GM12878 (cell line): ENCODE results near the gene OPRM1. TPM values are rescaled to one million over a fixed set of nuclear protein-coding genes. Genes with fewer than 3 reads are reported as not detected.

Experiments
- ATAC-seq: fragments of 200-7000 bp; cut with Tn5 transposase; 3 replicates; pipeline ENCODE4 v1.9.1; 2020; ENCODE audit warnings: mild to moderate bottlenecking, moderate library complexity
- BruUV-seq: library from RNA; stranded (reverse); fragments of 400-500 nt; replicated peaks from 2 replicates; lab custom pipeline; 2021; lab: Mats Ljungman, UMichigan
- CTCF ChIA-PET: fragments of 300-600 bp; sonication (Branson Sonifier 250); formaldehyde crosslinking; extraction: SDS; loops from one replicate; lab custom pipeline; 2021; ENCODE audit warnings: inconsistent platforms; lab: Yijun Ruan, JAX
- POLR2A ChIA-PET: fragments of 350-600 bp; formaldehyde crosslinking; extraction: SDS; loops from one replicate; lab custom pipeline; 2021; ENCODE audit warnings: inconsistent platforms; lab: Charles Lee
- RAD21 ChIA-PET: fragments of 300-600 bp; sonication (Branson Sonifier 250); formaldehyde crosslinking; loops from one replicate; lab custom pipeline; 2023; ENCODE audit warnings: antibody characterized with exemption; ENCODE audit not compliant: unreplicated experiment; lab: Charles Lee
- SMC1A ChIA-PET: fragments of 300-600 bp; sonication (Branson Sonifier 250); formaldehyde crosslinking; loops from one replicate; lab custom pipeline; 2023; ENCODE audit not compliant: unreplicated experiment, uncharacterized antibody; lab: Charles Lee
- DNase-seq: peaks from one replicate; pipeline ENCODE4 v3.0.0-alpha.2; 2011; ENCODE audit warnings: low read depth, low spot score
- FAIRE-seq: peaks from 3 replicates; lab custom pipeline; 2011; peaks lifted over from hg19 to GRCh38; lab: Jason Lieb, UNC
- H2AFZ ChIP-seq: 2 replicates; pipeline ENCODE4 v1.6.0; 2011; ENCODE audit warnings: low read depth, low read length, control low read depth; ENCODE audit not compliant: control insufficient read depth
- H3K27ac ChIP-seq: 2 replicates; pipeline ENCODE4 v1.5.1; 2011; ENCODE audit warnings: control low read depth; ENCODE audit not compliant: control insufficient read depth, insufficient read depth
- H3K27me3 ChIP-seq, 2 experiments: replicated peaks in 1 of 2; 2 replicates each; pipeline versions ENCODE4 v1.6.0 to v1.6.1; 2011; ENCODE audit warnings: low read length in 1 of 2; ENCODE audit not compliant: control insufficient read depth in 2 of 2, insufficient read depth in 2 of 2
- H3K36me3 ChIP-seq, 2 experiments: 2 replicates each; pipeline ENCODE4 v1.5.1; 2011; ENCODE audit warnings: low read length in 1 of 2; ENCODE audit not compliant: control insufficient read depth in 2 of 2, insufficient read depth in 2 of 2
- H3K4me1 ChIP-seq: 2 replicates; pipeline ENCODE4 v1.6.1; 2011; ENCODE audit warnings: mild to moderate bottlenecking, low read length, moderate library complexity, mixed read lengths; ENCODE audit not compliant: control insufficient read depth, insufficient read depth
- H3K4me2 ChIP-seq: 2 replicates; pipeline ENCODE4 v1.6.0; 2011; ENCODE audit warnings: control low read depth; ENCODE audit not compliant: control insufficient read depth, insufficient read depth
- H3K4me3 ChIP-seq: fragments of 200-600 bp; sonication (generic); 2 replicates; pipeline ENCODE4 v1.5.1; 2016
- H3K79me2 ChIP-seq: 2 replicates; pipeline ENCODE4 v1.6.0; 2011; ENCODE audit warnings: low read length; ENCODE audit not compliant: control insufficient read depth, insufficient read depth
- H3K9ac ChIP-seq: 2 replicates; pipeline ENCODE4 v1.8.0; 2011; ENCODE audit warnings: low read length, control low read depth, mixed read lengths; ENCODE audit not compliant: control insufficient read depth, insufficient read depth
- H3K9me3 ChIP-seq: replicated peaks from 3 replicates; pipeline ENCODE4 v1.5.1; 2011; ENCODE audit warnings: mild to moderate bottlenecking, low read length; ENCODE audit not compliant: control insufficient read depth, insufficient read depth
- H4K20me1 ChIP-seq: 2 replicates; pipeline ENCODE4 v1.6.0; 2011; ENCODE audit not compliant: control insufficient read depth, insufficient read depth
- BHLHE40 ChIP-seq, 2 experiments: fragments of 450-650 bp in 1 of 2; IDR thresholded peaks; 2 replicates each; pipeline ENCODE4 v1.6.1; 2011 to 2017; ENCODE audit warnings: low read depth in 2 of 2, borderline replicate concordance in 1 of 2, improper control_type of control experiment in 1 of 2, low read length in 1 of 2, mild to moderate bottlenecking in 1 of 2
- CBFB ChIP-seq: IDR thresholded peaks from 2 replicates; pipeline ENCODE4 v1.6.1; 2016; ENCODE audit warnings: antibody characterized with exemption, low read depth
- CTCF ChIP-seq, 3 experiments: IDR thresholded peaks in 2 of 3; conservative IDR thresholded peaks in 1 of 3; 2 replicates each; pipeline ENCODE4 v1.5.1; 2011; ENCODE audit warnings: low read depth in 3 of 3, low read length in 3 of 3, mild to moderate bottlenecking in 3 of 3, control low read depth in 2 of 3, moderate library complexity in 2 of 3, inconsistent platforms in 1 of 3, mixed read lengths in 1 of 3; ENCODE audit not compliant: control insufficient read depth in 2 of 3, insufficient read depth in 1 of 3; ENCODE audit errors: extremely low read depth in 1 of 3
- MYB ChIP-seq: fragments of 150-350 bp; IDR thresholded peaks from 2 replicates; pipeline ENCODE4 v1.6.1; 2014; ENCODE audit warnings: mild to moderate bottlenecking, low read depth, low read length, borderline replicate concordance
- NFIC ChIP-seq: IDR thresholded peaks from 2 replicates; pipeline ENCODE4 v1.6.1; 2012; ENCODE audit warnings: low read depth, mild to moderate bottlenecking, inconsistent platforms, low read length, moderate library complexity
- NR2C1 ChIP-seq: fragments of 450-650 bp; IDR thresholded peaks from 2 replicates; pipeline ENCODE4 v1.6.1; 2017; ENCODE audit warnings: antibody characterized with exemption, mild to moderate bottlenecking, moderate library complexity
- NR2F1 ChIP-seq: fragments of 450-650 bp; conservative IDR thresholded peaks from 2 replicates; pipeline ENCODE4 v1.6.1; 2017; ENCODE audit warnings: mild to moderate bottlenecking
- PBX3 ChIP-seq: IDR thresholded peaks from 2 replicates; pipeline ENCODE4 v1.6.1; 2011; ENCODE audit warnings: mild to moderate bottlenecking, low read depth, low read length, moderate library complexity; ENCODE audit not compliant: insufficient replicate concordance
- SPI1 ChIP-seq: IDR thresholded peaks from 2 replicates; pipeline ENCODE4 v1.6.1; 2011; ENCODE audit warnings: low read depth, mild to moderate bottlenecking, low read length, moderate library complexity, borderline replicate concordance; ENCODE audit not compliant: insufficient read depth
- TARDBP ChIP-seq: IDR thresholded peaks from 2 replicates; pipeline ENCODE4 v1.6.1; 2016; ENCODE audit warnings: borderline replicate concordance
- USF1 ChIP-seq: IDR thresholded peaks from 2 replicates; pipeline ENCODE4 v1.6.1; 2011; ENCODE audit warnings: borderline replicate concordance, low read depth, mild to moderate bottlenecking, moderate library complexity, mixed read lengths, low read length; ENCODE audit not compliant: insufficient read depth; ENCODE audit errors: extremely low read length
- USF2 ChIP-seq: IDR thresholded peaks from 2 replicates; pipeline ENCODE4 v1.6.1; 2011; ENCODE audit warnings: low read depth, low read length, improper control_type of control experiment, borderline replicate concordance
- ZNF592 ChIP-seq: fragments of 450-650 bp; IDR thresholded peaks from 2 replicates; pipeline ENCODE4 v1.6.1; 2017; ENCODE audit warnings: mild to moderate bottlenecking, moderate library complexity
- WGBS: methylation state at CpG from one replicate; pipeline ENCODE4 v1.1.6; 2016; ENCODE audit warnings: low lambda C conversion rate; ENCODE audit not compliant: insufficient replicate concordance, insufficient coverage; ENCODE audit errors: missing lambda C conversion rate; 5-methylcytosine and 5-hydroxymethylcytosine counted together
- in situ Hi-C: fragments of 300-500 bp; cut with MboI; formaldehyde crosslinking; loops from 9 replicates; pipeline ENCODE4 v1.14.3; 2018; ENCODE audit warnings: mixed read lengths
- intact Hi-C: fragments of 100-400 bp; cut with micrococcal nuclease; formaldehyde crosslinking; loops from one replicate; pipeline ENCODE4 v1.14.2; 2022; ENCODE audit not compliant: unreplicated experiment
- polyA plus RNA-seq, 11 experiments: library from polyadenylated mRNA; depleted of rRNA in 4 of 11; unstranded in 6 of 11; stranded (reverse) in 5 of 11; fragments of >200 nt; fragmentation: Nextera tagmentation in 4 of 11; fragmentation: Illumina TruSeq in 1 of 11; extraction: Ambion mirVana in 4 of 11; extraction: Trizol in 1 of 11; gene quantifications; 1 replicate in 1 of 11; 2 replicates in 10 of 11; pipeline versions ENCODE4 v1.2.1 to v1.2.3, GENCODE V29; 2011 to 2016; ENCODE audit warnings: inconsistent platforms in 2 of 11, missing spikeins in 2 of 11, low read depth in 1 of 11
- total RNA-seq, 4 experiments: library from RNA; depleted of rRNA in 3 of 4; stranded (reverse); fragments of >200 nt in 3 of 4; fragmentation: Illumina TruSeq in 1 of 4; extraction: Trizol in 1 of 4; gene quantifications; 2 replicates each; pipeline versions ENCODE4 v1.2.1 to v1.2.3, GENCODE V29; 2013 to 2021

OPRM1 gene
- total and polyA plus RNA-seq, 10 of the 15 experiments (the other 5 are each of a cell fraction or from before 2014, with no cell fraction given), result not detected

- H3K27me3 ChIP-seq, result no peaks in the 10 kb centered on the region
- ATAC-seq, result no peak
- intact Hi-C loops, result no loop called here
- H2AFZ ChIP-seq, result no peak overlapping the region
- no peak overlapping the region for H3K4me3 ChIP-seq
- in situ Hi-C loops, result no loop called here
- DNase-seq, result no peak
- no peaks in the 10 kb centered on the region for H3K79me2 ChIP-seq
- no peak overlapping the region for H3K27ac ChIP-seq
- ChIA-PET RAD21 (interaction anchor here (1.5 kb wide), 1 partner anchor 8 kb away, joined by 6 read pairs; no protein-coding TSS in a partner anchor), POLR2A (no interaction called here), CTCF (interaction anchor here (3.1 to 4.9 kb wide), 2 partner anchors 7 to 111 kb away, joined by 9 to 59 read pairs; no protein-coding TSS in a partner anchor), SMC1A (interaction anchor here (1.1 to 1.6 kb wide), 6 partner anchors 15 to 110 kb away, joined by 3 to 5 read pairs (median 3); no protein-coding TSS in a partner anchor)
- H3K4me2 ChIP-seq, result no peak overlapping the region
- no peak overlapping the region for H3K9ac ChIP-seq
- no peaks in the 10 kb centered on the region; the same call in 1 of the 3 replicates for H3K9me3 ChIP-seq
- no peak for FAIRE-seq
- BruUV-seq, result no TSS peak
- H3K36me3 ChIP-seq, result no peaks in the 10 kb centered on the region
- H4K20me1 ChIP-seq, result no peaks in the 10 kb centered on the region
- WGBS, result 85% methylated on average over 3 of the region's 3 CpGs
- no peaks in the 10 kb centered on the region for H3K4me1 ChIP-seq
- TF ChIP-seq NR2F1 (no peak), MYB (no peak), USF2 (no peak), TARDBP (no peak), BHLHE40 (IDR thresholded peaks at IDR 0.05; ENCODE audit: borderline replicate concordance in 1 of 2, low read depth in 2 of 2, low read length in 1 of 2) (no peak), ZNF592 (no peak), USF1 (no peak), CBFB (no peak), SPI1 (no peak), CTCF (IDR thresholded peaks at IDR 0.05 in 2 of 3, conservative IDR thresholded peaks at IDR 0.05 in 1 of 3; ENCODE audit: control insufficient read depth in 2 of 3, extremely low read depth in 1 of 3, insufficient read depth in 1 of 3, low read depth in 3 of 3, low read length in 3 of 3) (no peak), PBX3 (no peak), NR2C1 (no peak), NFIC (no peak)
Measured at GRCh38 chr6:154268486-154268885, 229.4 kb downstream of the OPRM1 start.
